ENCODE measurements around the gene LINC01488. TPM values are rescaled to one million over a fixed set of nuclear protein-coding genes. Genes with fewer than 3 reads are reported as not detected.

The LINC01488 gene
- total and polyA plus RNA-seq, 9 of the 15 experiments (the other 6 are each of a cell fraction or from before 2014, with no cell fraction given): not detected

- no TSS peak for BruUV-seq (replicated peaks)
- no peak overlapping the region for H2AFZ ChIP-seq (ENCODE audit: low read depth, low read length)
- peaks cover 28 to 83% of the 10 kb centered on the region in 2 experiments for H3K27me3 ChIP-seq (ENCODE audit: control insufficient read depth in 2 of 2, insufficient read depth in 2 of 2, low read length in 2 of 2)
- no peaks in the 10 kb centered on the region for H3K79me2 ChIP-seq (ENCODE audit: control insufficient read depth, insufficient read depth, low read length)
- H3K27ac ChIP-seq (ENCODE audit: extremely low read depth, low read depth, low read length): no peak overlapping the region
- FAIRE-seq: no peak
- DNase-seq (ENCODE audit: extremely low read depth in 1 of 4, low spot score in 3 of 4): no peak
- no peak overlapping the region; a peak in 1 of 4 replicates for H3K9ac ChIP-seq (ENCODE audit: insufficient read depth in 1 of 2, low read depth in 2 of 2, low read length in 2 of 2)
- peak; percentile 29 for ATAC-seq
- H4K20me1 ChIP-seq (replicated peaks; ENCODE audit: control insufficient read depth, insufficient read depth, low read length): peaks cover 7% of the 10 kb centered on the region; the same call in 1 of the 2 replicates
- CTCF ChIA-PET (ENCODE audit: low intra/inter-chr PET ratio): no interaction called here
- H3K4me1 ChIP-seq (replicated peaks in 1 of 2; ENCODE audit: control insufficient read depth in 2 of 2, insufficient read depth in 2 of 2, low read length in 2 of 2): peaks cover 0 to 8% of the 10 kb centered on the region in 2 experiments; a peak in 2 of 5 replicates
- 3% methylated on average over 10 of the region's 10 CpGs for WGBS (ENCODE audit: insufficient coverage, low coverage, missing lambda C conversion rate)
- no peak overlapping the region for H3K4me3 ChIP-seq
- H3K9me3 ChIP-seq (replicated peaks; ENCODE audit: control insufficient read depth, insufficient read depth, low read depth, low read length): no peaks in the 10 kb centered on the region
- TF ChIP-seq ZNF133 (CRISPR knock-in tag; IDR thresholded peaks at IDR 0.05) (no peak), E2F6 (IDR thresholded peaks at IDR 0.05; ENCODE audit: borderline replicate concordance in 1 of 2, extremely low read depth in 1 of 2, insufficient read depth in 1 of 2, insufficient read length in 1 of 2, low read depth in 1 of 2, low read length in 1 of 2, poor library complexity in 1 of 2, severe bottlenecking in 1 of 2) (peak in 1 of 2 experiments; percentile 10)
- H3K9me1 ChIP-seq (ENCODE audit: control insufficient read depth, insufficient read depth, low read length): no peaks in the 10 kb centered on the region
- H3K4me2 ChIP-seq (ENCODE audit: insufficient read depth, low read length): no peak overlapping the region
- H3K36me3 ChIP-seq (ENCODE audit: control insufficient read depth, insufficient read depth, low read length): no peaks in the 10 kb centered on the region
- in situ Hi-C loops (cut with MboI) (no loop called here), intact Hi-C loops (cut with micrococcal nuclease) (no loop called here)
- POLR2A ChIA-PET: no interaction called here
Measured at GRCh38 chr11:69499918-69500284, 18.4 kb downstream of the LINC01488 start.

Measured in K562 (cell line).